ENCODE data around the gene MTHFD1L.

MTHFD1L gene

DNA sequence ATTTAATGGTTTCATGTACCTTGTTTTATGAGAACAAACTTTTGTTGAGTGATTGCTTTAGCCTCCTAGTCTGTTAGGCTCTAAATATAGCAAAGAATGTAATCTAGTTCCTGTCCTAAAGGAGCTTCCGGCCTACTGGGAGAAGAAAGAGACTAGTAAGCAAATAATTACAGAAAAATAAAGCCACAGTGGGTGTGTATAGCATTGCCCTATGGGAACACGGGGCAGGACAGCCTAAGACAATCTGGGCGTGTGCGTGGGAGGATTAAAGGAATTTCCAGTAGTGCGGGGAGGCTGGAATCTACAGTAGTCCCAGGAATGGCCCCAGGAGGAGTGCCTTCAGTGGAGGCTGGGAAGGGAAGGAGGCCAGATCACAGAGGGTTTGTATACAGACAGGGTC is 276.2 kb downstream of the MTHFD1L start:
- no peak for FAIRE-seq
- DNase-seq (ENCODE audit: insufficient read length, low spot score) = no peak

DNA sequence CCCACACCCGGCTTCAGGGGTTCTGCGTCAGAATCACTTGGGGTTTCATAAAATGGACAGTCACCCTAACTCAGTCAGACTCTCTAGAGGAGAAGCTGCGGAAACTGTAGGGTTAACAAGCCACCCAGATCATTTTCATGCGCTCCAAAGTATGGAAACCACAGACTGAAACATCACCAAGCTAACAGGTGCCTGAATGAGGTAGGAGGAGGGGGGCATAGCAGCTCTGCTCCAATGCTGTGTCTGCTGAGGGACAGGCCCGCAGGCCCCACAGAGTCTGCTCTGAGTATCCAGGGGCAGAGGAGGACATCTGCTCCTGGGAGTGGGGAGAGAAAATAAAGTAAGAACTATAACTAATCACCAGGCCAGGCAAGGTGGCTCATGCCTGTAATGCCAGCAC is 277.2 kb downstream of the MTHFD1L start:
- FAIRE-seq (no peak), DNase-seq (ENCODE audit: insufficient read length, low spot score) (no peak)

DNA sequence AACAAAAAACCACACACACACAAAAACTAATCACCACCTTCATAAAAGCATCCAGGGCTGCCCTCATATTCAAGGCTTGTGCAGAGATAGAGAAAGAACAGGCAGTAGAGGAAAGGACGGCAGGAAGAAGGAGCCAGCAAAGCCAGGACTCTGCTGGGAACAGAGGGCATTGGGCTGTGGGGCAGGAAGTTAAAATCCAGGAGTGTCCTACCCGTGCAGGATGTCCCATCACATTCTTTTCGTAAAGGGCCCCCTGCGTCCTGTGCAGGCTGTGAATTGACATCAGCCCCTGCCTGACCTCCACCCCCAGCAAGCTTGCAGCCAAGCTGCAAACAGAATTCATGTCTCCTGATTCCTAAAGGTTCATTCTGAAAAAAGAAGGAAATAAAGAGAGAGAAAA is 277.8 kb downstream of the MTHFD1L start:
- DNase-seq (ENCODE audit: insufficient read length, low spot score) (no peak), FAIRE-seq (no peak)

DNA sequence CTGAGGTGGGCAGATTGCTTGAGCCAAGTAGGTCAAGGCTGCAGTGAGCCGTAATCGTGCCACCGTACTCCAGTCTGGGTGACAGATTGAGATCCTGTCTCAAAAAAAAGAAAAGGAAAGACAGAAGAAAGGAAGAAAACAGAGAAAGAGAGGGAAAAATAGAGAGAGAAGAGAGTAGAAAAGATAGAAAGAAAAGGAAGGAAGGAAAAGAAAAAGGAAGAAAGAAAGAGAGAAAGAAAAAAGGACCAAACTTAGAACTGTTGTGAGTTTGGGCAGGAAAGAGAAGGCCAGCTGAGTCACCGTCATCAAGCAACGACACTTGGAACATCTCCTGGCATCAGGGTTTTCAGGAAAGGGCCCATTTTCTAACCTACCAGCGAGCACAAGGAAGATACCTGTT is 278.3 kb downstream of the MTHFD1L start:
- FAIRE-seq (no peak), DNase-seq (ENCODE audit: insufficient read length, low spot score) (no peak)

DNA sequence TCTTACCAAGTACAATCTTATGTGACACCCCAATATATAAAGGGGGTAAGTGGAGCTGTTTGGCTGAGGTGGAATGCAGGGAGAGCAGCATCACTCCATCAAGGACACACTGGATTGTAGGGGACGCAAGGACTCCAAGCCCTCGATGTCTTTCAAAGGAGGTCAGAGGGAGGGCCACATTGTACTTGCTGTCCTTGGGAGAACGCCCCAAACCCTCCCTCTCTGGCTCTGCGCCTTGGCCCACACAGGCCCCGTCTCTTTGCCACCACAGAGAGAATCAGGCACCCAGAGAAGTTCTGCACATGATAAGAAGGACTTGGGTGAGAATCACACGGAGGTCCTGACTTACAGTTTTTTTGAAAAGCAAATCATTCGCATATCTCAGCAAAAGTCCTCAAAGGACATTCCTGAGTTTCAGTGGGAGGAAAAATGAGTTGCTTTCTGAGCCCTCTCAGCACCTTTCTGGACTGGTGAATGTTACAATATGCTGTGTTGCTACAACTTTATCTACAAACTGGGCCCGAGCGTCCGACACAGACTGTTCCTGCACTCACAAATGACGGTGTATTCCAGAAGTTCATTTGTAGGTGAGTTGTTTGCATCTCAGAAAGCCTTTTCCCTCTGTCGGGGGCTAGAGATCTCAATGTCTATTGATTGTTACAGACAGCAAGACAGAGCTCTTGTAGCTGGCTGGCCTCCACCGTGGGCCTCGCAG is 281.8 kb downstream of the MTHFD1L start:
- no peak for FAIRE-seq
- no peak for DNase-seq (ENCODE audit: insufficient read length, low spot score)

DNA sequence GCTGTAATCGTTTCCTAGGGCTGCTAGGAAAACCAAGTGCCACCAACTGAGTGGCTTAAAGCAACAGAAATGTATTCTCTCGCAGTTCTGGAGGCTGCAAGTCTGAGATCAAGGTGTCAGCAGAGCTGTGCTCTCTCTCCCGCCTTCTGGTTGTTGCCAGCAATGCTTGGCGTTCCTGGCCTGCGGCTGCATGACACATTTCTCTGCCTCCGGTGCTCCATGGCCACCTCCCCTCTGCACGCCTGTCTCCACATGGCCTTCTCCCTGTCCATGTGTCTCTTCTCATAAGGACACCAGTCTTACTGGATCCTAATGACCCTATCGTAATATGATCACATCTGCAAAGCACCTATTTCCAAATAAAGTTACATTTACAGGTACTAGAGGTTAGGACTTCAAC is 282.6 kb downstream of the MTHFD1L start:
- no peak for DNase-seq (ENCODE audit: insufficient read length, low spot score)
- FAIRE-seq = no peak

DNA sequence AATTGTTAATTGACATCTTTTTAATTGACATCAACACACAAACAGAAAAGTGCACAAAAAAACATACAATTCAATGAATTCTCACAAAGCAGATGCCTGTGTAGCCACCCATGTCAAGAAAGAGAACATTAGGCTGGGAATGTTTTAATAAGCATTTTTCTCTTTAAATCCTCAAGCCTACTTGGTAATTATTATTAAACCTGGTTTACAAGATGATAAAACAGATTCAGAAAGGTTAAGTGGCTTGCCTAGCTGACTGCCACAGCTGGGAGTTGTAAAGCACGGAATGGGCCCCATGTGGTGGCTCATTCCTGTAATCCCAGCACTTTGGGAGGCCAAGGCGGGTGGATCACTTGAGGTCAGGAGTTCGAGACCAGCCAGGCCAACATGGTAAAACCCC is 284.3 kb downstream of the MTHFD1L start:
- no peak for DNase-seq (ENCODE audit: insufficient read length, low spot score)

More for the DNA sequence above, 284.3 kb downstream of the MTHFD1L start:
- FAIRE-seq = no peak

Data from GM19239 (cell line).